Right kidney (tissue), 9 donors: ENCODE results near the gene TMEM91.
"Not testable (repeated sequence)": the region's sequence is repeated elsewhere in the genome, so short reads cannot be mapped to it uniquely, and the experiment has no call there.

Experiments used
- DNase-seq: peaks from one replicate; pipeline ENCODE4 v3.0.0-alpha.2; 2016
- long read RNA-seq, 8 donors: transcript quantifications; one replicate each; lab custom pipeline, GENCODE V29; 2026

Gene TMEM91
- long read RNA-seq, donor 1, partial matches to known transcripts, result 0 of 5 reads
- long read RNA-seq, donor 1, other reads (novel, unspliced or antisense), result 0 of 5 reads
- long read RNA-seq, donor 2, partial matches to known transcripts, result 0 of 2 reads
- long read RNA-seq, donor 2, other reads (novel, unspliced or antisense), result 0 of 2 reads
- long read RNA-seq, donor 3, partial matches to known transcripts, result 0 of 1 reads
- long read RNA-seq, donor 3, other reads (novel, unspliced or antisense), result 0 of 1 reads
- long read RNA-seq, donor 4, partial matches to known transcripts, result 0 of 5 reads
- long read RNA-seq, donor 4, other reads (novel, unspliced or antisense), result 0 of 5 reads
- long read RNA-seq, donor 5, partial matches to known transcripts, result 0 of 6 reads
- long read RNA-seq, donor 5, other reads (novel, unspliced or antisense), result 0 of 6 reads
- long read RNA-seq, donor 6, partial matches to known transcripts, result 0 of 4 reads
- long read RNA-seq, donor 6, other reads (novel, unspliced or antisense), result 0 of 4 reads
- long read RNA-seq, donor 7, result 0 reads
- long read RNA-seq, donor 8, partial matches to known transcripts, result 0 of 6 reads
- long read RNA-seq, donor 8, other reads (novel, unspliced or antisense), result 0 of 6 reads

GRCh38 chr19:41376241-41376997 lies at the start of gene TMEM91:
Gene TMEM91 (plus strand): TSS chr19:41376533. CDS start chr19:41378310, 1,777 bp downstream.
- DNase-seq, result peak; percentile 74

GRCh38 chr19:41327076-41327575 lies 49.2 kb upstream of the TMEM91 start:
- peak; percentile 48 for DNase-seq

- peak; percentile 60 for DNase-seq
These were observed 48.7 kb upstream of the TMEM91 start for GRCh38 chr19:41327576-41328156.

GRCh38 chr19:41328157-41328841 lies 48.0 kb upstream of the TMEM91 start:
- no peak for DNase-seq

GRCh38 chr19:41328842-41329225 lies 47.5 kb upstream of the TMEM91 start:
- DNase-seq, result no peak

- DNase-seq, result no peak
These were observed 45.9 kb upstream of the TMEM91 start for GRCh38 chr19:41330481-41330880.

- DNase-seq, result no peak
These were observed 45.2 kb upstream of the TMEM91 start for GRCh38 chr19:41330946-41331678.

GRCh38 chr19:41332000-41332399 lies 44.3 kb upstream of the TMEM91 start:
- no peak for DNase-seq

- DNase-seq, result no peak
These were observed 43.9 kb upstream of the TMEM91 start for GRCh38 chr19:41332468-41332867.

- no peak for DNase-seq
These were observed 41.5 kb upstream of the TMEM91 start for GRCh38 chr19:41334793-41335192.

GRCh38 chr19:41335467-41335866 lies 40.9 kb upstream of the TMEM91 start:
- no peak for DNase-seq

GRCh38 chr19:41339936-41340335 lies 36.4 kb upstream of the TMEM91 start:
- no peak for DNase-seq

GRCh38 chr19:41341669-41342490 lies 34.5 kb upstream of the TMEM91 start:
- DNase-seq, result no peak

- DNase-seq, result no peak
These were observed 32.2 kb upstream of the TMEM91 start for GRCh38 chr19:41344162-41344561.

- not testable (repeated sequence) for DNase-seq
These were observed 29.4 kb upstream of the TMEM91 start for GRCh38 chr19:41346916-41347315.

- DNase-seq, result no peak
These were observed 25.5 kb upstream of the TMEM91 start for GRCh38 chr19:41350735-41351338.

- peak; percentile 62 for DNase-seq
These were observed 24.7 kb upstream of the TMEM91 start for GRCh38 chr19:41351339-41352245.

GRCh38 chr19:41352279-41352608 lies 24.1 kb upstream of the TMEM91 start:
- DNase-seq, result no peak
